Dedifferentiated amniotic fluid mesenchymal stem cell (primary cell): ENCODE results near the gene HS1BP3.

Source experiments
- DNase-seq: peaks from one replicate; pipeline ENCODE4 v3.0.0-alpha.2; 2016; ENCODE audit errors: extremely low spot score

Gene HS1BP3

GRCh38 chr2:20599861-20600461 lies 50.9 kb downstream of the HS1BP3 start:
- no peak for DNase-seq

GRCh38 chr2:20599001-20599600 lies 51.8 kb downstream of the HS1BP3 start:
- no peak for DNase-seq

- no peak for DNase-seq
These were observed 53.1 kb downstream of the HS1BP3 start for GRCh38 chr2:20597860-20598183.

- no peak for DNase-seq
These were observed 53.7 kb downstream of the HS1BP3 start for GRCh38 chr2:20596973-20597859.

- no peak for DNase-seq
These were observed 54.5 kb downstream of the HS1BP3 start for GRCh38 chr2:20596193-20596972.

GRCh38 chr2:20595439-20596192 lies 55.3 kb downstream of the HS1BP3 start:
- DNase-seq: no peak

- no peak for DNase-seq
These were observed 55.9 kb downstream of the HS1BP3 start for GRCh38 chr2:20594957-20595356.

- DNase-seq: no peak
These were observed 56.7 kb downstream of the HS1BP3 start for GRCh38 chr2:20594048-20594750.

- DNase-seq: no peak
These were observed 57.5 kb downstream of the HS1BP3 start for GRCh38 chr2:20593072-20594034.

GRCh38 chr2:20592106-20593071 lies 58.5 kb downstream of the HS1BP3 start:
- DNase-seq: no peak

GRCh38 chr2:20590704-20591515 lies 60.0 kb downstream of the HS1BP3 start:
- DNase-seq: no peak

- DNase-seq: no peak
These were observed 60.8 kb downstream of the HS1BP3 start for GRCh38 chr2:20589975-20590703.

GRCh38 chr2:20588918-20589871 lies 61.7 kb downstream of the HS1BP3 start:
- no peak for DNase-seq

- no peak for DNase-seq
These were observed 64.9 kb downstream of the HS1BP3 start for GRCh38 chr2:20585710-20586594.

GRCh38 chr2:20585359-20585709 lies 65.6 kb downstream of the HS1BP3 start:
- no peak for DNase-seq
